Posterior vena cava (tissue), 2 donors: ENCODE data around the gene GIMAP1. TPM values are rescaled to one million over a fixed set of nuclear protein-coding genes. Genes with fewer than 3 reads are reported as not detected.
"Not testable (repeated sequence)": the region's sequence is repeated elsewhere in the genome, so short reads cannot be mapped to it uniquely, and the experiment has no call there.

Experiments used
- DNase-seq: peaks from one replicate; pipeline ENCODE4 v3.0.0-alpha.2; 2020; ENCODE audit warnings: low spot score
- intact Hi-C, 2 donors: fragments of 100-400 bp; cut with DNase I; formaldehyde crosslinking; loops; one replicate each; pipeline versions ENCODE4 v1.14.1 to v1.14.2; 2022 to 2023
- long read RNA-seq, 2 donors: library from polyadenylated mRNA; unstranded; transcript quantifications; one replicate each; pipeline ENCODE4 v2.0.0, GENCODE V29; 2020 to 2021
- total RNA-seq, 2 donors: library from RNA; stranded (reverse); fragmentation: NEBNext Ultra II Directional; extraction: Animal tissue kit (Norgen Biotek cat#: 25700); gene quantifications; one replicate each; pipeline ENCODE4 v1.2.1, GENCODE V29; 2021
- donor health status: DM: yes; HTN: yes; CAD: no.
- donor health status: DM: yes; HTN: yes; CAD: no.

Gene GIMAP1
- total RNA-seq, result 1 to 10 TPM; 3.3 to 5.4 TPM
- long read RNA-seq, donor 1, full-length matches to known transcripts, result 9 of 9 reads
- long read RNA-seq, donor 1, partial matches to known transcripts, result 0 of 9 reads
- long read RNA-seq, donor 1, other reads (novel, unspliced or antisense), result 0 of 9 reads
- long read RNA-seq, donor 2, full-length matches to known transcripts, result 42 of 42 reads
- long read RNA-seq, donor 2, partial matches to known transcripts, result 0 of 42 reads
- long read RNA-seq, donor 2, other reads (novel, unspliced or antisense), result 0 of 42 reads

- no peak for DNase-seq
- intact Hi-C loops, result no loop called here
Observed at GRCh38 chr7:150716368-150716767, at the start of gene GIMAP1. Gene GIMAP1, plus strand, starts transcription at chr7:150716613. Its CDS starts 2,435 bp downstream, at chr7:150719048.

GRCh38 chr7:150668472-150668911 is 47.9 kb upstream of the GIMAP1 start:
- intact Hi-C loops, result no loop called here
- DNase-seq, result no peak

GRCh38 chr7:150668977-150669376 is 47.4 kb upstream of the GIMAP1 start:
- intact Hi-C loops, result no loop called here
- DNase-seq, result no peak

GRCh38 chr7:150671798-150672585 is 44.4 kb upstream of the GIMAP1 start:
- DNase-seq, intact Hi-C loops: not testable (repeated sequence)

- no peak for DNase-seq
- intact Hi-C loops, result no loop called here
Observed at GRCh38 chr7:150675714-150676113, 40.7 kb upstream of the GIMAP1 start.

GRCh38 chr7:150676276-150676675 is 40.1 kb upstream of the GIMAP1 start:
- intact Hi-C loops, DNase-seq: not testable (repeated sequence)

- DNase-seq, intact Hi-C loops: not testable (repeated sequence)
Observed at GRCh38 chr7:150676854-150677253, 39.6 kb upstream of the GIMAP1 start.

GRCh38 chr7:150678601-150679000 is 37.8 kb upstream of the GIMAP1 start:
- intact Hi-C loops, DNase-seq: not testable (repeated sequence)

GRCh38 chr7:150680364-150680763 is 36.0 kb upstream of the GIMAP1 start:
- DNase-seq, intact Hi-C loops: not testable (repeated sequence)

- intact Hi-C loops, result no loop called here
- no peak for DNase-seq
Observed at GRCh38 chr7:150685219-150686029, 31.0 kb upstream of the GIMAP1 start, which contains the start of gene GIMAP2. Gene GIMAP2, plus strand, starts transcription at chr7:150685706. Its CDS starts 1,354 bp downstream, at chr7:150687060.

GRCh38 chr7:150686030-150686631 is 30.3 kb upstream of the GIMAP1 start:
- DNase-seq, result no peak
- intact Hi-C loops, result no loop called here

GRCh38 chr7:150688630-150689029 is 27.8 kb upstream of the GIMAP1 start:
- intact Hi-C loops, result no loop called here
- no peak for DNase-seq

- DNase-seq, result no peak
- intact Hi-C loops, result no loop called here
Observed at GRCh38 chr7:150695654-150696053, 20.8 kb upstream of the GIMAP1 start.

- no peak for DNase-seq
- intact Hi-C loops, result no loop called here
Observed at GRCh38 chr7:150703209-150703608, 13.2 kb upstream of the GIMAP1 start.

GRCh38 chr7:150715293-150715692 is 1.1 kb upstream of the GIMAP1 start:
- intact Hi-C loops, result no loop called here
- DNase-seq, result no peak

- intact Hi-C loops, result no loop called here
- DNase-seq, result no peak
Observed at GRCh38 chr7:150715738-150716137, 675 bp upstream of the GIMAP1 start.

GRCh38 chr7:150716939-150717338 is 526 bp downstream of the GIMAP1 start:
- intact Hi-C loops, result no loop called here
- no peak for DNase-seq

GRCh38 chr7:150717814-150718420 is 1.5 kb downstream of the GIMAP1 start:
- intact Hi-C loops, result no loop called here
- no peak for DNase-seq

GRCh38 chr7:150719436-150719835 is 3.0 kb downstream of the GIMAP1 start:
- intact Hi-C loops, result no loop called here
- no peak for DNase-seq
